H9 (cell line): ENCODE data around the gene ZBTB17. TPM values are rescaled to one million over a fixed set of nuclear protein-coding genes. Genes with fewer than 3 reads are reported as not detected.

ENCODE experiments used
- DNase-seq: peaks from one replicate; pipeline ENCODE4 v3.0.0-alpha.2; 2017
- H2AFZ ChIP-seq: one replicate; pipeline ENCODE4 v1.6.1; 2013; ENCODE audit warnings: mild to moderate bottlenecking, low read length, control low read depth, moderate library complexity
- H2AK5ac ChIP-seq: 2 replicates; pipeline ENCODE4 v1.6.1; 2013; ENCODE audit warnings: low read length, control low read depth, mixed read lengths; ENCODE audit not compliant: insufficient read length
- H2BK120ac ChIP-seq: one replicate; pipeline ENCODE4 v1.6.1; 2013; ENCODE audit warnings: low read depth, mild to moderate bottlenecking, low read length, control low read depth, inconsistent platforms; ENCODE audit not compliant: poor library complexity, severe bottlenecking
- H2BK12ac ChIP-seq: 2 replicates; pipeline ENCODE4 v1.6.1; 2013; ENCODE audit warnings: low read length, control low read depth, mixed read lengths, low read depth; ENCODE audit not compliant: insufficient read length
- H2BK15ac ChIP-seq: 2 replicates; pipeline ENCODE4 v1.6.1; 2013; ENCODE audit warnings: low read depth, low read length, control low read depth
- H2BK20ac ChIP-seq: one replicate; pipeline ENCODE4 v1.6.1; 2013; ENCODE audit warnings: low read depth, mild to moderate bottlenecking, low read length, control low read depth, inconsistent platforms; ENCODE audit not compliant: poor library complexity, severe bottlenecking
- H2BK5ac ChIP-seq: 2 replicates; pipeline ENCODE4 v1.6.1; 2013; ENCODE audit warnings: low read length, control low read depth, mixed read lengths; ENCODE audit not compliant: insufficient read length
- H3K14ac ChIP-seq: 2 replicates; pipeline ENCODE4 v1.6.1; 2013; ENCODE audit warnings: low read length, control low read depth; ENCODE audit not compliant: insufficient read depth
- H3K18ac ChIP-seq: 2 replicates; pipeline ENCODE4 v1.6.1; 2013; ENCODE audit warnings: low read depth, mild to moderate bottlenecking, mixed read lengths, low read length, control low read depth; ENCODE audit not compliant: insufficient read length
- H3K23ac ChIP-seq: 2 replicates; pipeline ENCODE4 v1.6.1; 2013; ENCODE audit warnings: low read length, control low read depth, mixed read lengths, low read depth; ENCODE audit not compliant: insufficient read length
- H3K23me2 ChIP-seq: 2 replicates; pipeline ENCODE4 v1.6.1; 2013; ENCODE audit warnings: low read depth, mild to moderate bottlenecking, mixed read lengths, low read length, control low read depth; ENCODE audit not compliant: insufficient read length, poor library complexity, severe bottlenecking
- H3K27ac ChIP-seq: 2 replicates; pipeline ENCODE4 v1.5.1; 2013; ENCODE audit warnings: low read length, control low read depth, mixed read lengths, low read depth; ENCODE audit not compliant: insufficient read length
- H3K27me3 ChIP-seq: 2 replicates; pipeline ENCODE4 v1.6.1; 2013; ENCODE audit warnings: low read length, control low read depth, inconsistent platforms; ENCODE audit not compliant: insufficient read depth
- H3K4ac ChIP-seq: 2 replicates; pipeline ENCODE4 v1.6.1; 2013; ENCODE audit warnings: low read depth, mild to moderate bottlenecking, control low read depth, inconsistent platforms, low read length, moderate library complexity
- H3K4me1 ChIP-seq: 2 replicates; pipeline ENCODE4 v1.6.1; 2013; ENCODE audit warnings: low read length, control low read depth, inconsistent platforms; ENCODE audit not compliant: insufficient read depth
- H3K4me2 ChIP-seq: 2 replicates; pipeline ENCODE4 v1.6.1; 2013; ENCODE audit warnings: low read length, control low read depth, mixed read lengths; ENCODE audit not compliant: insufficient read length, insufficient read depth
- H3K56ac ChIP-seq: 2 replicates; pipeline ENCODE4 v1.6.1; 2013; ENCODE audit warnings: low read depth, mild to moderate bottlenecking, mixed read lengths, low read length, control low read depth; ENCODE audit not compliant: insufficient read length
- H3K79me1 ChIP-seq: 2 replicates; pipeline ENCODE4 v1.6.1; 2013; ENCODE audit warnings: low read depth, mild to moderate bottlenecking, moderate library complexity, low read length, control low read depth, inconsistent platforms; ENCODE audit not compliant: insufficient read depth, poor library complexity, severe bottlenecking
- H3K79me2 ChIP-seq: 2 replicates; pipeline ENCODE4 v1.6.1; 2013; ENCODE audit warnings: low read length, control low read depth, inconsistent platforms; ENCODE audit not compliant: insufficient read depth
- H3K9ac ChIP-seq: 2 replicates; pipeline ENCODE4 v1.6.1; 2013; ENCODE audit warnings: low read length, control low read depth, mixed read lengths; ENCODE audit not compliant: insufficient read length; ENCODE audit errors: extremely low read depth
- H3K9me3 ChIP-seq: one replicate; pipeline ENCODE4 v1.6.1; 2013; ENCODE audit warnings: low read depth, low read length, inconsistent platforms; ENCODE audit not compliant: control insufficient read depth
- H3T11ph ChIP-seq: one replicate; pipeline ENCODE4 v1.6.1; 2013; ENCODE audit warnings: mild to moderate bottlenecking, low read length, control low read depth, inconsistent platforms
- H4K20me1 ChIP-seq: one replicate; pipeline ENCODE4 v1.6.1; 2013; ENCODE audit not compliant: control insufficient read depth, insufficient read length, insufficient read depth
- H4K5ac ChIP-seq: 2 replicates; pipeline ENCODE4 v1.6.1; 2013; ENCODE audit warnings: low read depth, mild to moderate bottlenecking, mixed read lengths, low read length, control low read depth; ENCODE audit not compliant: insufficient read length
- H4K8ac ChIP-seq: replicated peaks from 2 replicates; pipeline ENCODE4 v1.6.1; 2013; ENCODE audit warnings: low read length, control low read depth, mixed read lengths, low read depth; ENCODE audit not compliant: insufficient read length
- H4K91ac ChIP-seq: 2 replicates; pipeline ENCODE4 v1.6.1; 2013; ENCODE audit warnings: low read depth, mild to moderate bottlenecking, moderate library complexity, mixed read lengths, low read length, control low read depth; ENCODE audit not compliant: insufficient read length
- H3K27ac Mint-ChIP-seq, 3 experiments: 2 replicates in 2 of 3; 3 replicates in 1 of 3; pipeline ENCODE4 v1.8.0; 2020 to 2021; ENCODE audit warnings: mixed read lengths in 3 of 3, mild to moderate bottlenecking in 1 of 3, moderate library complexity in 1 of 3
- H3K27me3 Mint-ChIP-seq: 2 replicates; pipeline ENCODE4 v1.8.0; 2021; ENCODE audit warnings: low read depth, mild to moderate bottlenecking, moderate library complexity, mixed read lengths
- H3K36me3 Mint-ChIP-seq, 3 experiments: 2 replicates in 2 of 3; 3 replicates in 1 of 3; pipeline ENCODE4 v1.8.0; 2020 to 2021; ENCODE audit warnings: low read depth in 3 of 3, mixed read lengths in 3 of 3; ENCODE audit not compliant: insufficient read depth in 1 of 3
- H3K4me1 Mint-ChIP-seq, 2 experiments: 2 replicates each; pipeline ENCODE4 v1.8.0; 2020; ENCODE audit warnings: mixed read lengths in 2 of 2
- H3K4me3 Mint-ChIP-seq, 2 experiments: 2 replicates in 1 of 2; 3 replicates in 1 of 2; pipeline ENCODE4 v1.8.0; 2020 to 2021; ENCODE audit warnings: mild to moderate bottlenecking in 2 of 2, mixed read lengths in 2 of 2, moderate library complexity in 1 of 2
- H3K9me3 Mint-ChIP-seq, 2 experiments: 2 replicates in 1 of 2; 3 replicates in 1 of 2; pipeline ENCODE4 v1.8.0; 2020; ENCODE audit warnings: mild to moderate bottlenecking in 2 of 2, mixed read lengths in 2 of 2, moderate library complexity in 1 of 2
- CTCF ChIP-seq: fragments of 200-600 bp; sonication (generic); conservative IDR thresholded peaks from 3 replicates; pipeline ENCODE4 v1.8.0; 2021; ENCODE audit warnings: antibody characterized with exemption, mild to moderate bottlenecking
- WGBS: extraction: QIAGEN DNeasy Blood & Tissue Kit; methylation state at CpG from one replicate; pipeline ENCODE4 v1.1.7; 2013; ENCODE audit warnings: missing lambda C conversion rate, low lambda C conversion rate, mixed read lengths; ENCODE audit not compliant: insufficient read length; ENCODE audit errors: extremely low coverage; 5-methylcytosine and 5-hydroxymethylcytosine counted together
- total RNA-seq: library from RNA; stranded (reverse); gene quantifications from 2 replicates; pipeline ENCODE4 v1.2.1, GENCODE V29; 2021

Gene ZBTB17
- total RNA-seq, 1 experiment from 2014 or later, result 16.5 TPM

- Histone ChIP-seq H3K23me2 (no peaks in the 10 kb centered on the region), H3K4ac (no peak overlapping the region), H2BK12ac (no peak overlapping the region), H3K27ac (no peak overlapping the region), H2BK15ac (no peak overlapping the region), H4K20me1 (no peaks in the 10 kb centered on the region), H2AK5ac (no peak overlapping the region), H3K79me2 (no peaks in the 10 kb centered on the region), H3K27me3 (no peaks in the 10 kb centered on the region), H2BK20ac (no peak overlapping the region), H3K18ac (no peak overlapping the region), H3K4me1 (no peaks in the 10 kb centered on the region), H4K5ac (no peak overlapping the region), H3T11ph (no peak overlapping the region), H3K14ac (no peak overlapping the region; the same call in 1 of the 2 replicates), H2BK120ac (no peak overlapping the region), H4K91ac (no peak overlapping the region), H3K9me3 (no peaks in the 10 kb centered on the region), H3K23ac (no peak overlapping the region), H3K79me1 (no peaks in the 10 kb centered on the region), H3K9ac (no peak overlapping the region), H2AFZ (no peak overlapping the region), H4K8ac (no peak overlapping the region), H3K56ac (no peak overlapping the region), H3K4me2 (no peak overlapping the region), H2BK5ac (no peak overlapping the region)
- H3K9me3 Mint-ChIP-seq, result no peaks in the 10 kb centered on the region
- no peaks in the 10 kb centered on the region for H3K4me1 Mint-ChIP-seq
- no peak for TF ChIP-seq CTCF
- no peak overlapping the region for H3K4me3 Mint-ChIP-seq
- peaks cover 10% of the 10 kb centered on the region for H3K27me3 Mint-ChIP-seq
- DNase-seq, result no peak
- peak overlapping the region in 1 of 3 experiments; percentile 91; a peak in 1 of 7 replicates for H3K27ac Mint-ChIP-seq
- WGBS, result no CpG with 5 or more reads among the region's 17 CpGs
- H3K36me3 Mint-ChIP-seq, result no peaks in the 10 kb centered on the region
Measured at GRCh38 chr1:15992582-15993500, 16.9 kb upstream of the ZBTB17 start.
